Peyer's patch (tissue), 4 donors: Measurements from ENCODE around the gene DGCR6L.
"Not testable (repeated sequence)": the region's sequence is repeated elsewhere in the genome, so short reads cannot be mapped to it uniquely, and the experiment has no call there.

Source experiments
- POLR2A ChIP-seq, 2 donors: fragments of 450-650 bp; IDR thresholded peaks; one replicate each; pipeline ENCODE4 v1.5.1; 2017; ENCODE audit warnings: antibody characterized with exemption in 2 of 2, mild to moderate bottlenecking in 2 of 2, moderate library complexity in 2 of 2
- TF ChIP-seq, protein P1 (sequence below), 6 experiments: fragments of 450-650 bp in 4 of 6; fragments of 200-600 bp in 2 of 6; sonication (generic) in 1 of 6; IDR thresholded peaks; one replicate each; pipeline ENCODE4 v1.5.1; 2017 to 2019; ENCODE audit warnings: antibody characterized with exemption in 6 of 6, mild to moderate bottlenecking in 3 of 6, moderate library complexity in 1 of 6

DNA sequence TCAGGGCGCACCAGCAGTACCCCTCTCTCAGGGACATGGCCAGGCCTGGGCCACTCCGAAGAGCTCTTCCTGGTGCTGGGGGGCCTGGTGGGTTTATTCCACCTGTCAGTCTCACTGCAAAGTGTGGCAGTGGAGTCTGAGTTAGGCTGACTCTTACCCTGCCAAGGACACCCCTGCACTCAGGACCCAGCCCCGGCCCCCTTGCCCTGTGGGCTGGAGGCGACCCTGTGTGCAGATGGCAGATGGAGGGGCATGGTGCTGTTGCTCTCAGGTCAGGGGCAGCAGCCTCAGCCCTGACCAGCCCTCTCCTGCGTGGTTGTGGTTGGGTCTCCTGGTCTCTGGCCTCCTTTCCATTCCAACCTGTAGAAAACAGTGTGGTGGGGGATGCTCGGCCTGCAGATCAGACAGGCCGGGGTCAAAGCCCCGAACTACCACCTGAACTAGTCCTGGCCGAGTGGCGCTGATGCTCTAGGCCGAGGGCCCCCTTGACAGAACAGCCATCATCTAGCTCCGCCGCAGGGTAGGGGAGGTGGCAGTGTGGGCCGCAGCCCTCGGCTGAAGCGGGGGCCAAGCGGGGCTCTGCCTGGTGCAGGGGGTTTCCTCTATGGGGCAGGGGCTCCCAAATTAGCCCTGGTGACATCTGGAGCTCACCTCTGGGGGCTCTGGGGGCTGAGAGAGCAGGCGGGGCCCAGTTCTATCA lies 41.8 kb downstream of the DGCR6L start:
- TF ChIP-seq, protein P1, sequence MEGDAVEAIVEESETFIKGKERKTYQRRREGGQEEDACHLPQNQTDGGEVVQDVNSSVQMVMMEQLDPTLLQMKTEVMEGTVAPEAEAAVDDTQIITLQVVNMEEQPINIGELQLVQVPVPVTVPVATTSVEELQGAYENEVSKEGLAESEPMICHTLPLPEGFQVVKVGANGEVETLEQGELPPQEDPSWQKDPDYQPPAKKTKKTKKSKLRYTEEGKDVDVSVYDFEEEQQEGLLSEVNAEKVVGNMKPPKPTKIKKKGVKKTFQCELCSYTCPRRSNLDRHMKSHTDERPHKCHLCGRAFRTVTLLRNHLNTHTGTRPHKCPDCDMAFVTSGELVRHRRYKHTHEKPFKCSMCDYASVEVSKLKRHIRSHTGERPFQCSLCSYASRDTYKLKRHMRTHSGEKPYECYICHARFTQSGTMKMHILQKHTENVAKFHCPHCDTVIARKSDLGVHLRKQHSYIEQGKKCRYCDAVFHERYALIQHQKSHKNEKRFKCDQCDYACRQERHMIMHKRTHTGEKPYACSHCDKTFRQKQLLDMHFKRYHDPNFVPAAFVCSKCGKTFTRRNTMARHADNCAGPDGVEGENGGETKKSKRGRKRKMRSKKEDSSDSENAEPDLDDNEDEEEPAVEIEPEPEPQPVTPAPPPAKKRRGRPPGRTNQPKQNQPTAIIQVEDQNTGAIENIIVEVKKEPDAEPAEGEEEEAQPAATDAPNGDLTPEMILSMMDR (IDR thresholded peaks at IDR 0.05): not testable (repeated sequence)
- TF ChIP-seq POLR2A (IDR thresholded peaks at IDR 0.05): not testable (repeated sequence)
